SU-DHL-6 (cell line): ENCODE results near the gene PPP1R12C.

ENCODE experiments used
- EZH2phosphoT487 ChIP-seq: fragments of 200-600 bp; sonication (generic), shearing (Covaris generic); conservative IDR thresholded peaks from 2 replicates; pipeline ENCODE4 v1.6.1; 2018; ENCODE audit warnings: mild to moderate bottlenecking, antibody characterized with exemption, low read length, moderate library complexity, mixed read lengths
- TF ChIP-seq, protein P1 (sequence below): fragments of 200-600 bp; sonication (generic); IDR thresholded peaks from one replicate; pipeline ENCODE4 v1.5.1; 2017; ENCODE audit warnings: antibody characterized with exemption, mild to moderate bottlenecking, low read length, moderate library complexity; ENCODE audit not compliant: insufficient read depth, poor library complexity, severe bottlenecking

DNA sequence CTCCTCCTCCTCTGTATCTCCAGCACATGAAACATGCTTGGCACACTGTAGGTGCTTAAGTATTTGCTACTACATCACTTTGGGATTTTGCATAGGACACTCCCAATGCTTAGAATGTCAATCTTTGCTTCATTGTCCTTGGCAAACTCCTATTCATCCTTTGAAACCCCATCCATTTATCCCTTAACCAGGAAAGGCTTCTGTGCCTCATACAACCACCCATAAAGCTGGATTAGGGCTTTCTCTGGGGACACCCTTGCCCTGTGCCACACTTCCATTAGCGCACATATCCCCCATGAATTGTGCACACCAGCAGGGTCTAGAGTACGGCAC lies 47.6 kb downstream of the PPP1R12C start:
- TF ChIP-seq, protein P1, sequence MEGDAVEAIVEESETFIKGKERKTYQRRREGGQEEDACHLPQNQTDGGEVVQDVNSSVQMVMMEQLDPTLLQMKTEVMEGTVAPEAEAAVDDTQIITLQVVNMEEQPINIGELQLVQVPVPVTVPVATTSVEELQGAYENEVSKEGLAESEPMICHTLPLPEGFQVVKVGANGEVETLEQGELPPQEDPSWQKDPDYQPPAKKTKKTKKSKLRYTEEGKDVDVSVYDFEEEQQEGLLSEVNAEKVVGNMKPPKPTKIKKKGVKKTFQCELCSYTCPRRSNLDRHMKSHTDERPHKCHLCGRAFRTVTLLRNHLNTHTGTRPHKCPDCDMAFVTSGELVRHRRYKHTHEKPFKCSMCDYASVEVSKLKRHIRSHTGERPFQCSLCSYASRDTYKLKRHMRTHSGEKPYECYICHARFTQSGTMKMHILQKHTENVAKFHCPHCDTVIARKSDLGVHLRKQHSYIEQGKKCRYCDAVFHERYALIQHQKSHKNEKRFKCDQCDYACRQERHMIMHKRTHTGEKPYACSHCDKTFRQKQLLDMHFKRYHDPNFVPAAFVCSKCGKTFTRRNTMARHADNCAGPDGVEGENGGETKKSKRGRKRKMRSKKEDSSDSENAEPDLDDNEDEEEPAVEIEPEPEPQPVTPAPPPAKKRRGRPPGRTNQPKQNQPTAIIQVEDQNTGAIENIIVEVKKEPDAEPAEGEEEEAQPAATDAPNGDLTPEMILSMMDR, result no peak
- TF ChIP-seq EZH2phosphoT487, result no peak
